ENCODE measurements around the gene LPAR6.
"Not testable (repeated sequence)": the region's sequence is repeated elsewhere in the genome, so short reads cannot be mapped to it uniquely, and the experiment has no call there.

GRCh38 chr13:48426755-48427298 lies 13.9 kb upstream of the LPAR6 start:
- TF ChIP-seq YY1 (IDR thresholded peaks at IDR 0.05; ENCODE audit: low read depth); GATA2 (CRISPR knock-in tag; IDR thresholded peaks at IDR 0.05): not testable (repeated sequence)

Measured in SK-N-SH (cell line).